PFSK-1 (cell line): ENCODE results near the gene RNASEH1.

Source experiments
- FOXP2 ChIP-seq: optimal IDR thresholded peaks from 2 replicates; pipeline ENCODE3; 2011; ENCODE audit warnings: borderline replicate concordance, control low read depth, inconsistent platforms; ENCODE audit not compliant: insufficient read depth; ENCODE audit errors: extremely low read length, extremely low read depth
- POLR2AphosphoS5 ChIP-seq: IDR thresholded peaks from 2 replicates; pipeline ENCODE4 v1.6.1; 2012; ENCODE audit warnings: low read depth, mild to moderate bottlenecking, control low read depth, low read length, moderate library complexity
- SIN3A ChIP-seq: IDR thresholded peaks from 2 replicates; pipeline ENCODE4 v1.6.1; 2012; ENCODE audit warnings: mild to moderate bottlenecking, low read length, moderate library complexity, borderline replicate concordance; ENCODE audit not compliant: insufficient read depth
- TAF1 ChIP-seq: IDR thresholded peaks from 2 replicates; pipeline ENCODE4 v1.6.1; 2012; ENCODE audit warnings: low read length, control low read depth, borderline replicate concordance; ENCODE audit not compliant: insufficient read depth
- TF ChIP-seq, protein P1 (sequence below), 2 experiments: IDR thresholded peaks; 2 replicates each; pipeline versions ENCODE4 v1.6.1 to v1.8.0; 2011 to 2012; ENCODE audit warnings: low read depth in 2 of 2, low read length in 2 of 2, control low read depth in 1 of 2, inconsistent platforms in 1 of 2, mild to moderate bottlenecking in 1 of 2, moderate library complexity in 1 of 2; ENCODE audit not compliant: insufficient read depth in 1 of 2

DNA sequence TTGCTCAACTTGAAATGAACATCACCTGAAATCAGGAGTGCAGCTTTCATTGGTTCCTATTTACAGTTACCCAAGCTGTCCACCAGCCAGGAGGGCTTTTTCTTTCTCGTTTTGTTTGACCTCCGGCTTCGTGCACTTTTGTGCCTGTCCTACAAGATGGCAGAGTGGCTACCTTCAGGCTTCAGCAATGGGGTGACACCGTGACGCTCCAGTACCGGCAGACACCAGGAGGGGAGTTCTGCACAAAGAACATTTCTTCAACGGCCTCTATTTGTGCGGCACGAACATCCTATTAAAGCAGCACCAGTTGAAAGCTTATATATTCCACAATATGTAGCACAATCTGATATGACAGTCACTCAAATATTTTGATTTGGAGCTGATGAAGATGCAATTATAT lies 18.3 kb downstream of the RNASEH1 start:
- no peak for TF ChIP-seq POLR2AphosphoS5
- TF ChIP-seq SIN3A, result no peak
- no peak for TF ChIP-seq TAF1
- TF ChIP-seq, protein P1, sequence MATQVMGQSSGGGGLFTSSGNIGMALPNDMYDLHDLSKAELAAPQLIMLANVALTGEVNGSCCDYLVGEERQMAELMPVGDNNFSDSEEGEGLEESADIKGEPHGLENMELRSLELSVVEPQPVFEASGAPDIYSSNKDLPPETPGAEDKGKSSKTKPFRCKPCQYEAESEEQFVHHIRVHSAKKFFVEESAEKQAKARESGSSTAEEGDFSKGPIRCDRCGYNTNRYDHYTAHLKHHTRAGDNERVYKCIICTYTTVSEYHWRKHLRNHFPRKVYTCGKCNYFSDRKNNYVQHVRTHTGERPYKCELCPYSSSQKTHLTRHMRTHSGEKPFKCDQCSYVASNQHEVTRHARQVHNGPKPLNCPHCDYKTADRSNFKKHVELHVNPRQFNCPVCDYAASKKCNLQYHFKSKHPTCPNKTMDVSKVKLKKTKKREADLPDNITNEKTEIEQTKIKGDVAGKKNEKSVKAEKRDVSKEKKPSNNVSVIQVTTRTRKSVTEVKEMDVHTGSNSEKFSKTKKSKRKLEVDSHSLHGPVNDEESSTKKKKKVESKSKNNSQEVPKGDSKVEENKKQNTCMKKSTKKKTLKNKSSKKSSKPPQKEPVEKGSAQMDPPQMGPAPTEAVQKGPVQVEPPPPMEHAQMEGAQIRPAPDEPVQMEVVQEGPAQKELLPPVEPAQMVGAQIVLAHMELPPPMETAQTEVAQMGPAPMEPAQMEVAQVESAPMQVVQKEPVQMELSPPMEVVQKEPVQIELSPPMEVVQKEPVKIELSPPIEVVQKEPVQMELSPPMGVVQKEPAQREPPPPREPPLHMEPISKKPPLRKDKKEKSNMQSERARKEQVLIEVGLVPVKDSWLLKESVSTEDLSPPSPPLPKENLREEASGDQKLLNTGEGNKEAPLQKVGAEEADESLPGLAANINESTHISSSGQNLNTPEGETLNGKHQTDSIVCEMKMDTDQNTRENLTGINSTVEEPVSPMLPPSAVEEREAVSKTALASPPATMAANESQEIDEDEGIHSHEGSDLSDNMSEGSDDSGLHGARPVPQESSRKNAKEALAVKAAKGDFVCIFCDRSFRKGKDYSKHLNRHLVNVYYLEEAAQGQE (IDR thresholded peaks at IDR 0.05; ENCODE audit: insufficient read depth in 1 of 2, low read depth in 2 of 2, low read length in 2 of 2), result no peak
- TF ChIP-seq FOXP2, result no peak
